Nephron progenitor cell (in vitro differentiated cells): ENCODE measurements around the gene LRBA.

Experiments used
- DNase-seq: peaks from one replicate; pipeline ENCODE4 v3.0.0; 2021
- H3K27ac Mint-ChIP-seq: 2 replicates; pipeline ENCODE4 v1.8.0; 2021; ENCODE audit warnings: mild to moderate bottlenecking, moderate library complexity, mixed read lengths
- H3K27me3 Mint-ChIP-seq: 2 replicates; pipeline ENCODE4 v1.8.0; 2021; ENCODE audit warnings: mild to moderate bottlenecking, low read depth, mixed read lengths; ENCODE audit not compliant: poor library complexity
- H3K36me3 Mint-ChIP-seq: 2 replicates; pipeline ENCODE4 v1.8.0; 2021; ENCODE audit warnings: low read depth, mixed read lengths
- H3K4me1 Mint-ChIP-seq: 2 replicates; pipeline ENCODE4 v1.8.0; 2021; ENCODE audit warnings: mixed read lengths
- H3K4me3 Mint-ChIP-seq: 2 replicates; pipeline ENCODE4 v1.8.0; 2021; ENCODE audit warnings: mild to moderate bottlenecking, moderate library complexity, mixed read lengths
- H3K9me3 Mint-ChIP-seq: 2 replicates; pipeline ENCODE4 v1.8.0; 2021; ENCODE audit warnings: mild to moderate bottlenecking, moderate library complexity, mixed read lengths
- CTCF ChIP-seq: fragments of 200-600 bp; sonication (generic); IDR thresholded peaks from 2 replicates; pipeline ENCODE4 v1.5.0; 2021; ENCODE audit warnings: antibody characterized with exemption

Gene LRBA

GRCh38 chr4:150357829-150358228 lies 657.3 kb downstream of the LRBA start:
- Mint-ChIP-seq H3K27me3 (peaks cover 8% of the 10 kb centered on the region), H3K4me1 (peaks cover 7% of the 10 kb centered on the region), H3K4me3 (no peak overlapping the region), H3K36me3 (no peaks in the 10 kb centered on the region), H3K27ac (no peak overlapping the region), H3K9me3 (no peaks in the 10 kb centered on the region)
- no peak for DNase-seq
- TF ChIP-seq CTCF = no peak

GRCh38 chr4:150355858-150356455 lies 659.1 kb downstream of the LRBA start:
- Mint-ChIP-seq H3K4me3 (no peak overlapping the region), H3K27me3 (no peaks in the 10 kb centered on the region), H3K9me3 (no peaks in the 10 kb centered on the region), H3K4me1 (peaks cover 7% of the 10 kb centered on the region), H3K36me3 (no peaks in the 10 kb centered on the region), H3K27ac (no peak overlapping the region)
- no peak for DNase-seq
- no peak for TF ChIP-seq CTCF

- H3K27me3 Mint-ChIP-seq = no peaks in the 10 kb centered on the region
- no peak for TF ChIP-seq CTCF
- peaks cover 7% of the 10 kb centered on the region for H3K4me1 Mint-ChIP-seq
- no peaks in the 10 kb centered on the region for H3K36me3 Mint-ChIP-seq
- H3K4me3 Mint-ChIP-seq = no peak overlapping the region
- H3K27ac Mint-ChIP-seq = no peak overlapping the region
- DNase-seq = no peak
- H3K9me3 Mint-ChIP-seq = no peaks in the 10 kb centered on the region
These were observed 659.7 kb downstream of the LRBA start for GRCh38 chr4:150355418-150355817.

GRCh38 chr4:150354214-150354796 lies 660.8 kb downstream of the LRBA start:
- Mint-ChIP-seq H3K9me3 (no peaks in the 10 kb centered on the region), H3K4me3 (no peak overlapping the region), H3K27me3 (no peaks in the 10 kb centered on the region), H3K36me3 (no peaks in the 10 kb centered on the region), H3K4me1 (peaks cover 7% of the 10 kb centered on the region), H3K27ac (no peak overlapping the region)
- DNase-seq = no peak
- no peak for TF ChIP-seq CTCF

- Mint-ChIP-seq H3K27ac (no peak overlapping the region), H3K4me1 (peaks cover 7% of the 10 kb centered on the region), H3K9me3 (no peaks in the 10 kb centered on the region), H3K36me3 (peaks cover 5% of the 10 kb centered on the region), H3K27me3 (no peaks in the 10 kb centered on the region), H3K4me3 (no peak overlapping the region)
- DNase-seq = no peak
- TF ChIP-seq CTCF = no peak
These were observed 667.0 kb downstream of the LRBA start for GRCh38 chr4:150348079-150348478.

- H3K27me3 Mint-ChIP-seq = no peaks in the 10 kb centered on the region
- peaks cover 7% of the 10 kb centered on the region for H3K4me1 Mint-ChIP-seq
- no peak for DNase-seq
- H3K36me3 Mint-ChIP-seq = peaks cover 5% of the 10 kb centered on the region
- no peak for TF ChIP-seq CTCF
- no peak overlapping the region for H3K27ac Mint-ChIP-seq
- no peaks in the 10 kb centered on the region for H3K9me3 Mint-ChIP-seq
- H3K4me3 Mint-ChIP-seq = no peak overlapping the region
These were observed 669.8 kb downstream of the LRBA start for GRCh38 chr4:150345207-150345744.
